HepG2 (cell line): ENCODE data around the gene SLC16A14.

Experiments used
- CEBPB ChIP-seq: IDR thresholded peaks from 2 replicates; pipeline ENCODE4 v1.6.1; 2011; ENCODE audit warnings: low read depth, low read length, improper control_type of control experiment, borderline replicate concordance
- ELF4 ChIP-seq: sonication (generic); formaldehyde crosslinking; IDR thresholded peaks from 2 replicates; pipeline ENCODE4 v1.5.0; 2020; ENCODE audit warnings: missing genetic modification reagents, mild to moderate bottlenecking, moderate library complexity, borderline replicate concordance
- MAX ChIP-seq: IDR thresholded peaks from 2 replicates; pipeline ENCODE4 v1.6.1; 2012; ENCODE audit warnings: inconsistent platforms
- TAF1 ChIP-seq: sonication (generic); formaldehyde crosslinking; IDR thresholded peaks from 2 replicates; pipeline ENCODE4 v1.4.0; 2020; ENCODE audit warnings: missing genetic modification reagents
- TAF15 ChIP-seq: fragments of 200-400 bp; formaldehyde crosslinking; IDR thresholded peaks from one replicate; pipeline ENCODE4 v1.6.1; 2018; ENCODE audit warnings: mild to moderate bottlenecking, low read depth, low read length; ENCODE audit not compliant: poor library complexity, severe bottlenecking
- U2AF1 ChIP-seq: fragments of 200-400 bp; formaldehyde crosslinking; optimal IDR thresholded peaks from 2 replicates; pipeline ENCODE3; 2017; ENCODE audit warnings: mild to moderate bottlenecking, low read depth, low read length
- ZNF326 ChIP-seq: sonication (generic); formaldehyde crosslinking; IDR thresholded peaks from 2 replicates; pipeline ENCODE4 v1.4.0; 2020; ENCODE audit warnings: missing genetic modification reagents, borderline replicate concordance
- ZNF431 ChIP-seq: sonication (generic); formaldehyde crosslinking; IDR thresholded peaks from 2 replicates; pipeline ENCODE4 v1.9.0; 2022; ENCODE audit warnings: missing genetic modification reagents, low read depth, mild to moderate bottlenecking, borderline replicate concordance

- no peak for TF ChIP-seq CEBPB
- no peak for TF ChIP-seq ZNF431 (CRISPR knock-in tag)
- no peak for TF ChIP-seq ZNF326 (CRISPR knock-in tag)
- no peak for TF ChIP-seq U2AF1
- TF ChIP-seq TAF1 (CRISPR knock-in tag) = no peak
- TF ChIP-seq ELF4 (CRISPR knock-in tag) = no peak
- TF ChIP-seq TAF15 = no peak
- TF ChIP-seq MAX = no peak
Observed at GRCh38 chr2:230097841-230098240, 29.1 kb upstream of the SLC16A14 start.
